K562 (cell line): ENCODE data around the gene PBX1. TPM values are rescaled to one million over a fixed set of nuclear protein-coding genes. Genes with fewer than 3 reads are reported as not detected.

Experiments
- ATAC-seq: fragments of 200-7000 bp; cut with Tn5 transposase; 3 replicates; pipeline ENCODE4 v1.9.1; 2020; ENCODE audit warnings: moderate library complexity
- BruUV-seq: library from RNA; stranded (reverse); fragments of 400-500 nt; replicated peaks from 2 replicates; lab custom pipeline; 2021; lab: Mats Ljungman, UMichigan
- CTCF ChIA-PET: fragments of 300-600 bp; formaldehyde crosslinking; extraction: SDS; loops from one replicate; lab custom pipeline; 2021; ENCODE audit warnings: low intra/inter-chr PET ratio; lab: Yijun Ruan, JAX
- POLR2A ChIA-PET: fragments of 300-600, 350-650 bp; sonication (Branson Sonifier 250); formaldehyde crosslinking; extraction: SDS; loops from one replicate; lab custom pipeline; 2021; ENCODE audit warnings: antibody characterized with exemption, inconsistent platforms; lab: Yijun Ruan, JAX
- DNase-seq, 4 experiments: peaks; one replicate each; pipeline versions ENCODE4 v3.0.0 to v3.0.0-alpha.2; 2011 to 2018; ENCODE audit warnings: low spot score in 3 of 4, mixed read lengths in 3 of 4; ENCODE audit errors: extremely low read depth in 1 of 4
- FAIRE-seq: peaks from 2 replicates; lab custom pipeline; 2011; peaks lifted over from hg19 to GRCh38; lab: Jason Lieb, UNC
- H2AFZ ChIP-seq: 2 replicates; pipeline ENCODE4 v1.6.0; 2011; ENCODE audit warnings: low read depth, low read length, control low read depth, inconsistent platforms
- H3K27ac ChIP-seq: fragments of 200-600 bp; 3 replicates; pipeline ENCODE4 v1.8.0; 2011; ENCODE audit warnings: low read depth, mild to moderate bottlenecking, control low read depth, inconsistent platforms, low read length, moderate library complexity, mixed read lengths; ENCODE audit errors: extremely low read depth
- H3K27me3 ChIP-seq, 2 experiments: fragments of 300-600 bp in 1 of 2; 2 replicates in 1 of 2; 3 replicates in 1 of 2; pipeline versions ENCODE4 v1.6.0 to v1.8.0; 2011; ENCODE audit warnings: inconsistent platforms in 2 of 2, low read length in 2 of 2, mild to moderate bottlenecking in 1 of 2, mixed read lengths in 1 of 2, moderate library complexity in 1 of 2; ENCODE audit not compliant: control insufficient read depth in 2 of 2, insufficient read depth in 2 of 2
- H3K36me3 ChIP-seq: fragments of 300-600 bp; 3 replicates; pipeline ENCODE4 v1.8.0; 2011; ENCODE audit warnings: mild to moderate bottlenecking, low read length, inconsistent platforms; ENCODE audit not compliant: control insufficient read depth, insufficient read depth
- H3K4me1 ChIP-seq, 2 experiments: fragments of 200-600 bp in 1 of 2; replicated peaks in 1 of 2; 2 replicates in 1 of 2; 3 replicates in 1 of 2; pipeline versions ENCODE4 v1.5.1 to v1.8.0; 2011; ENCODE audit warnings: inconsistent platforms in 2 of 2, low read length in 2 of 2, mild to moderate bottlenecking in 1 of 2, mixed read lengths in 1 of 2, moderate library complexity in 1 of 2; ENCODE audit not compliant: control insufficient read depth in 2 of 2, insufficient read depth in 2 of 2
- H3K4me2 ChIP-seq: 2 replicates; pipeline ENCODE4 v1.6.1; 2011; ENCODE audit warnings: low read length, control low read depth, inconsistent platforms, mixed read lengths; ENCODE audit not compliant: insufficient read depth
- H3K4me3 ChIP-seq: fragments of 200-600 bp; sonication (generic), shearing (Covaris generic); 2 replicates; pipeline ENCODE4 v1.5.1; 2016; ENCODE audit warnings: control low read depth, inconsistent platforms
- H3K79me2 ChIP-seq: fragments of 200-600 bp; 3 replicates; pipeline ENCODE4 v1.8.0; 2011; ENCODE audit warnings: low read length, inconsistent platforms; ENCODE audit not compliant: control insufficient read depth, insufficient read depth
- H3K9ac ChIP-seq, 2 experiments: 2 replicates each; pipeline versions ENCODE4 v1.6.0 to v1.6.1; 2011; ENCODE audit warnings: low read depth in 2 of 2, low read length in 2 of 2, control low read depth in 1 of 2, inconsistent platforms in 1 of 2, mild to moderate bottlenecking in 1 of 2, mixed read lengths in 1 of 2; ENCODE audit not compliant: insufficient read depth in 1 of 2
- H3K9me1 ChIP-seq: one replicate; pipeline ENCODE4 v1.6.0; 2011; ENCODE audit warnings: inconsistent platforms, mild to moderate bottlenecking, low read length, moderate library complexity; ENCODE audit not compliant: control insufficient read depth, insufficient read depth
- H3K9me3 ChIP-seq: replicated peaks from 2 replicates; pipeline ENCODE4 v1.5.1; 2011; ENCODE audit warnings: low read depth, low read length, inconsistent platforms; ENCODE audit not compliant: control insufficient read depth, insufficient read depth
- H4K20me1 ChIP-seq: replicated peaks from 2 replicates; pipeline ENCODE4 v1.6.1; 2011; ENCODE audit warnings: low read length, inconsistent platforms, mixed read lengths; ENCODE audit not compliant: control insufficient read depth, insufficient read depth
- ATF3 ChIP-seq, 2 experiments: fragments of 450-650 bp in 1 of 2; sonication (generic) in 1 of 2; formaldehyde crosslinking in 1 of 2; IDR thresholded peaks in 1 of 2; conservative IDR thresholded peaks in 1 of 2; 2 replicates each; pipeline versions ENCODE4 v1.6.1 to v1.8.1; 2016 to 2023; ENCODE audit warnings: mild to moderate bottlenecking in 2 of 2, moderate library complexity in 2 of 2, inconsistent platforms in 1 of 2, missing genetic modification reagents in 1 of 2
- ETS1 ChIP-seq: conservative IDR thresholded peaks from 2 replicates; pipeline ENCODE4 v1.6.1; 2011; ENCODE audit warnings: low read depth, mild to moderate bottlenecking, low read length; ENCODE audit not compliant: control insufficient read depth
- MCM3 ChIP-seq: fragments of 450-650 bp; IDR thresholded peaks from 2 replicates; pipeline ENCODE4 v1.6.1; 2016
- RBM15 ChIP-seq: fragments of 200-400 bp; formaldehyde crosslinking; IDR thresholded peaks from 2 replicates; pipeline ENCODE4 v1.6.1; 2018; ENCODE audit warnings: mild to moderate bottlenecking, low read length, moderate library complexity; ENCODE audit not compliant: insufficient read depth
- RFX1 ChIP-seq: fragments of 450-650 bp; IDR thresholded peaks from 2 replicates; pipeline ENCODE4 v1.6.1; 2016; ENCODE audit warnings: mild to moderate bottlenecking, moderate library complexity
- SLC30A9 ChIP-seq: fragments of 250-450 bp; sonication (Bioruptor Pico); IDR thresholded peaks from 2 replicates; pipeline ENCODE4 v1.8.0; 2022; ENCODE audit warnings: mild to moderate bottlenecking, moderate library complexity
- SRSF9 ChIP-seq: fragments of 200-400 bp; formaldehyde crosslinking; IDR thresholded peaks from 2 replicates; pipeline ENCODE4 v1.6.1; 2017; ENCODE audit warnings: low read depth, low read length, borderline replicate concordance
- TCFL5 ChIP-seq: fragments of 250-450 bp; sonication (Bioruptor Pico); conservative IDR thresholded peaks from 2 replicates; pipeline ENCODE4 v1.6.1; 2021; ENCODE audit warnings: mild to moderate bottlenecking, moderate library complexity, matching md5 sums
- THRB ChIP-seq: fragments of 450-650 bp; formaldehyde crosslinking; conservative IDR thresholded peaks from 2 replicates; pipeline ENCODE4 v1.4.0; 2022; ENCODE audit warnings: mild to moderate bottlenecking, missing genetic modification characterization
- ZSCAN29 ChIP-seq: fragments of 450-650 bp; IDR thresholded peaks from 2 replicates; pipeline ENCODE4 v1.6.1; 2017
- WGBS: fragments of 100-300 bp; shearing (Covaris generic); methylation state at CpG from one replicate; pipeline ENCODE4 v1.1.6; 2016; ENCODE audit warnings: low coverage, mixed read lengths; ENCODE audit not compliant: insufficient coverage; ENCODE audit errors: missing lambda C conversion rate; 5-methylcytosine and 5-hydroxymethylcytosine counted together
- in situ Hi-C: fragments of 300-500 bp; cut with MboI; formaldehyde crosslinking; loops from 4 replicates; pipeline ENCODE4 v1.15.0; 2018; ENCODE audit warnings: inconsistent platforms, mixed read lengths
- intact Hi-C: fragments of 100-400 bp; cut with micrococcal nuclease; formaldehyde crosslinking; loops from 2 replicates; pipeline ENCODE4 v1.14.2; 2022
- polyA plus RNA-seq, 8 experiments: library from polyadenylated mRNA; depleted of rRNA in 4 of 8; stranded (reverse) in 5 of 8; unstranded in 3 of 8; fragments of >200 nt; fragmentation: Nextera tagmentation in 2 of 8; fragmentation: Illumina TruSeq in 1 of 8; extraction: Ambion mirVana in 2 of 8; extraction: Trizol in 1 of 8; gene quantifications; 2 replicates each; pipeline versions ENCODE4 v1.2.1 to v1.2.3, GENCODE V29; 2011 to 2014; ENCODE audit warnings: inconsistent platforms in 1 of 8, missing spikeins in 1 of 8
- total RNA-seq, 7 experiments: library from RNA; depleted of rRNA in 6 of 7; stranded (reverse); fragments of >200 nt in 6 of 7; fragmentation: Illumina TruSeq in 2 of 7; extraction: Trizol in 2 of 7; gene quantifications; 2 replicates each; pipeline versions ENCODE4 v1.2.1 to v1.2.3, GENCODE V29; 2011 to 2021; ENCODE audit warnings: low replicate concordance in 1 of 7

Gene PBX1
- total and polyA plus RNA-seq, 9 of the 15 experiments (the other 6 are each of a cell fraction or from before 2014, with no cell fraction given): 0.03 to 0.62 (median 0.17) TPM

GRCh38 chr1:164625004-164625617, 66.1 kb downstream of the PBX1 start (continued):
- no peak for TF ChIP-seq THRB (CRISPR knock-in tag)
- TF ChIP-seq RBM15: no peak
- TF ChIP-seq TCFL5 (CRISPR knock-in tag): no peak

GRCh38 chr1:164628772-164629171, 69.8 kb downstream of the PBX1 start:
- no peaks in the 10 kb centered on the region for H3K4me1 ChIP-seq
- no peaks in the 10 kb centered on the region for H3K9me1 ChIP-seq
- H3K27me3 ChIP-seq: no peaks in the 10 kb centered on the region
- H3K36me3 ChIP-seq: no peaks in the 10 kb centered on the region
- DNase-seq (no peak), ATAC-seq (no peak), FAIRE-seq (no peak)
- BruUV-seq: no TSS peak
- in situ Hi-C loops: no loop called here
- no peaks in the 10 kb centered on the region for H4K20me1 ChIP-seq
- TF ChIP-seq RFX1 (peak; percentile 84), SRSF9 (no peak), ZSCAN29 (no peak), SLC30A9 (CRISPR knock-in tag) (no peak), MCM3 (no peak), ETS1 (no peak), ATF3 (IDR thresholded peaks at IDR 0.05) (no peak), ATF3 (CRISPR knock-in tag; conservative IDR thresholded peaks at IDR 0.05) (no peak)
- H3K4me3 ChIP-seq: no peak overlapping the region
- H3K9ac ChIP-seq: no peak overlapping the region
- H2AFZ ChIP-seq: no peak overlapping the region
- H3K27ac ChIP-seq: no peak overlapping the region
- WGBS: 0% methylated on average over 7 of the region's 7 CpGs
- ChIA-PET CTCF (no interaction called here), POLR2A (interaction anchor here (0.6 to 0.9 kb wide), 3 partner anchors 13 to 1353 kb away, joined by 3 read pairs; no protein-coding TSS in a partner anchor)
- H3K4me2 ChIP-seq: no peak overlapping the region
- H3K9me3 ChIP-seq: no peaks in the 10 kb centered on the region
- intact Hi-C loops: no loop called here
- H3K79me2 ChIP-seq: no peaks in the 10 kb centered on the region
